HUDEP-2 (cell line): ENCODE data around the gene RPLP2.
A peak's percentile ranks its signal among the peaks of the same experiment; 100 is the strongest.

Source experiments
- DNase-seq, 76 experiments: peaks; one replicate each; lab custom pipeline; 2025; ENCODE audit not compliant: unreplicated experiment in 76 of 76; lab: John Stamatoyannopoulos, UW

RPLP2 gene

DNA sequence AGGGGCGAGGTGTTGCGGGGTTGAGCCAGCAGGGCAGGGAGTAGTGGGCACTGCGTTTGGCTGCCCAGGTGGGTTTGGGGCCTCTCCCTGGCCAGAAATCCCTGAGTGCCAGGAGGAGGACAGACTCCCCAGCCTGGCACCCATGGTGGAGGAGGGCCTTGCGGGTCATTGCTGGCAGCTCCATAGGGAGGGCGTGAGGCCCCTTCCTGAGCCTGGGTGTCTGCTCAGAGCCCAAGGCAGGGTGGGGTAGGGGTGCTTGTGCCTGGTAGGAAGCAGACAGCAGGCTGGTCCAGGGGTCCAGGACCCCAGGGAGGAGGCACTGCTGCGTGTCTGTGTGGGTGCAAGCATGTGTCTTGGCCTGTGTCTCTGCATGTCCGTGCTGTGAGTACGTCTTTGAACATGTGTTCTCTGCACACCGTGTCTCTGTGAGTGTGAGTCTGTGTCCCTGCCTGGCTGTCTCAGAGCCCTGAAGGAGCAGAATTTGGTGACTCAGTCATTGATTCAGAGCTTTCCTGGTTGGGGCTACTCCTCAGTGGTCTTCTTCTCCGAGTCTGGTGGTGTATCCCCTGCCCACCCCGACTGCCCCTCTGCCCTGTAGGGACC is 36.8 kb downstream of the RPLP2 start:
- no peak for DNase-seq

DNA sequence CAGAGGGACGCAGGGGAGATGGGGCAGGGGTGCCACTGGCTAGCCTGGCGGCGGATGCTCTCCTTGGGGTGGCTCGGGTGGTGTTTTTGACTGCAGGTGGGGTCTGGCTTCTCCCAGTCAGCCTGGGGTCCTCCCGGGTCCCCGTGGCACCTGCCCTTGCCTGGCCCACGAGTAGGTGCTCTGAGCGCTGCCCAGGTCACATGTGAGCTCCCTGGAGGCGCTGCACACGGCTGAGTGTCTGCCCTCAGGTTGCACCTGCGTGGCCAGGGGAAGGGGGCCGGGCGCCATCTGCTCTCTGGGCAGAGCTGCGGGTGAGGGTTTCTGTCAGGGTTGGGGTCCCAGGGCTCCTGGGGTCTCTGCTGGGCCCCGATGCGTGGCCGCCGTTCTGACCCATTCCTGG is 38.1 kb downstream of the RPLP2 start:
- DNase-seq = no peak

GRCh38 chr11:848380-848931 is 38.7 kb downstream of the RPLP2 start:
- peak in 28 of 76 experiments; percentile 12 to 59 (median 35) for DNase-seq

- DNase-seq = no peak
Measured at GRCh38 chr11:849104-849824, 39.5 kb downstream of the RPLP2 start.

- no peak for DNase-seq
Measured at GRCh38 chr11:849951-850774, 40.4 kb downstream of the RPLP2 start.

DNA sequence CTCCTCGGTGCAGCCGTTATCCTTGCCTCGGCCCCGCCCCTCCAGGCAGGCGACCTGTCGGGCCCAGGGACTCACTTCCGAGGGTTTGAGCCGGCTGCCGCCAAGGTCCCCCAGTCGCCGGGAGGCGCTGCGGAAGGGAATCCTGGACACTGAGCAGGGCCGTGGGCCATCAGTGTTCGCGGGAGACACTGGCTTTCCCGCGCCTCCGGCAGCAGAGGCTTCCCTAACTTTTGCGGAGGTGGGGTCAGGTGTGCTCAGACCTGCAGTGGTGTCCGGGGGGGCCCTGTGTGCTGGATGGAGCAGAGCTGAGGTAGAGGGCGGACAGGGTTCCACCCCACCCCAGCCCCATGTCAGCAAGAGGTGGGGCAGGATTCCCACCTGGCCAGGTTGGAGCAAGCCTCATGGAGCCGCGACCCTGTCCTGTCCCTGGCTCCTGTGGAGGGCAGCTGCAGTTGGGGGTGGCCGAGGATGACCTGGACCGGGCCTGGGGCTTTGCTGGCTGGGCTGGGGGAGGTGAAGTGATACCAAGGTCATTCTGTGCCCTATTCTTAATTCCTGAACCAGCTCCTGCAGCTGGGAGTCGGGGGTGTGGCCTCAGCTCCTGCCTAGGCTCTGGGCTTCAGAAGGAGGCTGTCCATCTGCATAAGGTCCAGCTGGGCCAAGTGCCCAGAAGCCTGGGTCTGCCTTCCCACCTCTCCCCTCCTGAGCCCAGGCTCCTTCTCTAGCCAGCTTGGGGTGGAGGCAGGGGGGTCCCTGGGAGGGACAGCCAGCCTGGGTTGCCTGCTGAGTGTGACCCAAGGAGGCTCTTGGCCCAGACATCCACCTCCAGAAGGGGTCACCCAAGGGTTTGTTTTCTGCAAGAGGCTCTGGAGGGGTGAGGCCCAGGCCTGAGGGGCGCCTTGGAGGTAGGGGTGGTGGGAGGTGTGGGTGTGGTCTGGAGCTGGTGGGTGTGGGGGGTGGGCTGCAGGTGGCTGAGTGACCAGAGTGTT is 41.3 kb downstream of the RPLP2 start:
- DNase-seq = peak in 13 of 76 experiments; percentile 2 to 31 (median 20)

GRCh38 chr11:852762-853161 is 43.0 kb downstream of the RPLP2 start:
- DNase-seq = no peak

GRCh38 chr11:853682-854448 is 44.1 kb downstream of the RPLP2 start:
- no peak for DNase-seq

GRCh38 chr11:854601-855329 is 45.0 kb downstream of the RPLP2 start:
- no peak for DNase-seq

DNA sequence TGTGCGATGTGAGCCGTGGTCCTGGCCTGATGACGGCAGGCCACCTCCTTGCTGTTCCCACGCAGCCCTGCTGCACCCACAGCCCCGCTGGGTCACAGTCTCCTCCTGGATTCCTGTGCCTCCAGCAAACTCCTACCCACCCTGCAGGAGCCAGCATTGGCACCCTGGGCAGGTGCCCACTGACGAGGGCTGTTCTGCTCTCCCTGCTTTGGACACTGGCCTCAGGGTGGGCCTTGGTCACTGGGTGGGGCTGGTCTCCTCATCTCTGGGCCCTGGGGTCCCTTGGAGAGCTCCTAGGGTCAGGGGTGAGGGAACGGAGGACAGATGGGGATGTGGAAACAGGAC is 45.5 kb downstream of the RPLP2 start:
- DNase-seq = no peak

DNA sequence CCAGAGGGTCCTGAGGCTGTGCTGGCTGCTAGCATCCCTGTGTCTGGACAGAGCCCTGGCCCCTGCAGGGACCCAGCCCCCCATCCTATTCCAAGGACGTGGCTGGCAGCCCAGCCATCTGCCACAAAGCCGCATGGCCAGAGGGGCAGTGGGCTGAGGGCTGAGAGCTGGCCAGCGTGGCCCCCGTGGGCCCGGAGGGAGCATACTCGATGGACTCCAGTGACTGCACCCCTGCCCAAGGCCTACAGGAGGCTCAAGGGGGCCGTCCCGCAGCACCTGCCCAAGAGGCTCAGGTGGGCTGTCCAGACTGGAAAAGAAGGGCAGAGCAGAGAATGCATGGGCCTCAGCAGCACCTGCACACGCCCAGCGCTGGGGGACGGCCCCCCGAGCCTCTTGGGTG is 46.0 kb downstream of the RPLP2 start:
- no peak for DNase-seq

- no peak for DNase-seq
Measured at GRCh38 chr11:856397-856796, 46.6 kb downstream of the RPLP2 start.

- DNase-seq = no peak
Measured at GRCh38 chr11:858053-858761, 48.4 kb downstream of the RPLP2 start.

- no peak for DNase-seq
Measured at GRCh38 chr11:858762-859339, 49.1 kb downstream of the RPLP2 start.

DNA sequence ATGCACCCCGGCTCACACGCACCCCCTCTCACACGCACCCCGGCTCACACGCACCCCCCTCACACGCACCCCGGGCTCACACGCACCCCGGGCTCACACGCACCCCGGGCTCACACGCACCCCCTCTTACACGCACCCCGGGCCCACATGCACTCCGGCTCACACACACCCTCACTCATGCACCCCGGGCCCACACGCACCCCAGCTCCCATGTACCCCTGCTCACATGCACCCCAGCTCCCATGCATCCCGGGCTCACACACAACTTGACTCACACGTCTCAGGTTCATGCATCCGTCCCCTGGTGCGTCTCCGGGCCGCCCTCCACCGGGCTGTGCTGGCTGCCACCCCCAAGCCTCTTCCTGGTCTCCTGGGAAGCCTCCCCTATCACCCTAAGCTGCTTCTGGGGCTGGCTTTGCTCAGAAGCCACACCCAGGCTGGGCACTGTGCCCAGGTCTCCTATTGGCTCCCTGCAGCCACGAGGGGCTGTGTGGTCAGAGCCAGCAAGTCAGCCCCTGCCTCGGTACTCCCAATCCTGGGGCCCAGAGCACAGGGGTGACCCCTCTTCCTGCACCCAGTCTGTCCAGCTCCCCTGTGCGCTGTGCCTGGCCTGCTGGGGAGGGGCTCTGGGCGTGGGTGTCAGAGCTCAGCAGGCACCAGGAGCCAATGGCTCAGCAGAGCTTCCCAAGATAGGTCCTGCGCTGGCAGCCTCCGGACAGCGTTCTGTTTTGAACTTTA is 49.8 kb downstream of the RPLP2 start:
- DNase-seq = peak in 73 of 76 experiments; percentile 30 to 92 (median 83)

DNA sequence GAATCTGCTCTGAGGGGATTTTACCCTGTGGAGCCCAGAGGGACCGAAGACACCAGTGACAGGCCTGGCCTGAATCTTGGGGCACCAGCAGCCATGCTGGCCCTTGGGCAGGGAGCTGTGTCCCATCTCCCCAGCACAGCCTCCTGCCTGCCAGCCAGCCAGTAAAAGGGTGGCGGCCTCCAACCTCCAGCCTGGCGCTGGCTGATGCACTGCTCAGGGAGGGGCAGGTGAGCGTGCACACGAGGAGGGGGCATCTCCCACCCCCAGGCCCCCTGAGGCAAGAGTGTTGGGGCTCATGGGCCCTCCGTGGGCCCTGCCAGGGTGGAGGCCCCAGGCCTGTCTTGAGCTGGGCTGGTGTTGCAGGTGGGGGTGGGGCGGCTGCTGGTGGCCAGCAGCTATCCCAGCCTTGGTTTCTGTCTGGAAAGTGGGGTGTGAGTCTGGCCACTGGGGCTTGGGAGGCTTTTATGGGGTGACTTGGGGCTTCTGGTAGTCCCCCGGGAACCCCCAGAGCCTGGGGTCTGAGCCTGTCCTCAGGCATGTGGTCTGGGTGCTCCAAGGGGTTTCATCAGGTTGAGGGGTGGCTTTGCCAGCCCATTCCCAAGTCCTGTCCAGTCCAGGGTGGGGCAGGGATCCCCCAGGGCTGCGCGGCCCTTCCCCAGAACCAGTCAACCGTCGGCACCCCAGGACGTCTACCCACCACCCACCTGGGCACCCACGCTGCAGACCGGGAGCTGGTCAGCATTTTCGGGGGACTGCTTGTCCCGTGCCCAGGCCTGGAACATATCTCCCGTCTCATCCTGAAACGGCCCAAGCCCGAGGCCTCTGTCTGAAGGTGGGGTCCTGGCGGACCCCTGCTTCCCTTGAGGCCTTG is 50.7 kb downstream of the RPLP2 start:
- DNase-seq = peak in 13 of 76 experiments; percentile 20 to 54 (median 30)
